GM19043 (cell line): ENCODE results near the gene SLC39A5.
"Not testable (repeated sequence)": the region's sequence is repeated elsewhere in the genome, so short reads cannot be mapped to it uniquely, and the experiment has no call there.

ENCODE experiments used
- ATAC-seq: cut with Tn5 transposase; IDR thresholded peaks from one replicate; pipeline ENCODE4 v1.9.1; 2021; ENCODE audit warnings: low read depth; ENCODE audit not compliant: unreplicated experiment

SLC39A5 gene

DNA sequence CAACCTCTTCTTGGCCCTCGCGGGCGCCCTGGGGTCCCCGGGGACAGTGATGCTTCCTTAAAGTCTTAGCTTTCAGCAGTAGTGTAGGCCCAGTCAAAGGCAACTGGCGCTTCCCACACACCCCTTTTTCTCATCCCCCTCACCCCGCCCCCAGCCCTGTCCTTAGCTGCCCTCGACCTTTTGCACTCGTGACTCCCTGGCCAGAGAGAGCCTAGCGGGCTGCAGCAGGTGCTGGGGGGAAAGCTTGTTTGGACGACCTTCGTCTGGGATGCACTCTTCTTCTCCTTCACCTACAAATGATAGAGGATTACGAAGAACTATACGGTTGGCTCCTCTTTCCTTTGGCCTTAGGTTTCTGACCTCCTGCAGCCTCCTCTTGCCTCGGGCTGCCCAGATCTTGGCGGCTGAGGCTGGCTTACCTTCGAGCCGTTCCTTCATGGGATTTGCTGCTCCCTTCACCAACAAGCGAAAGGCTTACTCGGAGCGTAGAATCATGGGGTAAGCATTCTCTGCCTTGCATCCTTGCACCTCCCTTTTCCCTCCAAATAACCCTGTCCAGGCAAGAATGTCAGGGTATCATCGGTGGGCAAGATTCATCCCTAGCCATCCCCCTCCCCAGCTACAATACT is 37.7 kb downstream of the SLC39A5 start:
- no peak for ATAC-seq

DNA sequence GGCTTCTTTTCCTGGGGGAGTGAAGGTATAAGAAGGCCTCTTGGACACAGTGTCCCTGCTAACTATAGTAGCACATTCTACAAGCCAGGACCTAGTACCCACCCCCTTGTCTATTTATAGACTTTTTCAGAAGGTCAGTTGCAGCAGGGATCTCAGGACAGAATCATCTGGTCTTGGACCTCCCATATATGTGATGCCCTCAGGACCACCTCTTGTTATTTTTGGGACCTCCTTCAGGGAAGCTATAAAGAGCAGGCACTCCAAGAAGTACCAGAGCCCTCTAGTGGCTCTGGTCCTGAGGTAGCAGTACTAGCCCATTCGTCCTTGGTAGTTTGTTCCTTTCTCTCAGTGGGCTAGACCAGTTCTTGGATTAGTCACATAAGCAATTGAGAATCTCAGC is 41.2 kb downstream of the SLC39A5 start:
- ATAC-seq, result no peak

DNA sequence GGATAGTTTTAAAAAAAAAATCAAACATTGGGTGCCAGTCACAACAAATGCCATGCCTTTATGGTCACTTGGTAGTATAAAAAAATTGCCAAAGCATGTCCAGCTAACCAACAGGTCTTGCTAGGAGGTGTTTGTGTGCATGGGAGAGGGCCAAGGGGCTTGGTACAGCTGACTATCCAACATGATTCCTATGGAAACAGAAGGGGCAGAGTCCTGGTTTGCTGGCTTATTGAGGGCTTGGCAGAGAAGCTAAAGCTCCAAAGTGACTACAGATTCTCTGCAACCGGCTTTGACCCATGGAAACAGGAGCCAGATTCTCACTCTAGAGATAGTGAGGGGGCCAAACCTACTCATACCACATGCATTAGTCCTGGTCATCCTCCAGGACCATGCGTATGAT is 42.6 kb downstream of the SLC39A5 start:
- ATAC-seq, result not testable (repeated sequence)

DNA sequence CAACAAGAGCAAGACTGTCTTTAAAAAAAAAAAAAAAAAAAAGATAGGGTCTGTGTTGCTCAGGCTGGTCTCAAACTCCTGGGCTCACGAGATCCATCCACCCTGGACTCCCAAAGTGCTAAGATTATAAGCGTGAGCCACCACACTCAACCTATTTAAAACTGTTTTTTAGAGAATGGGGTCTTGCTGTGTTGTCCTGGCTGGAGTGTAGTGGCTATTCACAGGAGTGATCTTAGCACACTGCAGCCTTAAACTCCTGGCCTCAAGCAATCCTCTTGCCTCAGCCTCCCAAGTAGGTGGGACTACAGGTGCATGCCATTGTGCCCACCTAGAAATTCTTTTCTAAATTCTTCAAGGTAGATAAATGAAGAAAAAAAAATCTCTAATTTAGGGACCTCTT is 44.4 kb downstream of the SLC39A5 start:
- no peak for ATAC-seq

DNA sequence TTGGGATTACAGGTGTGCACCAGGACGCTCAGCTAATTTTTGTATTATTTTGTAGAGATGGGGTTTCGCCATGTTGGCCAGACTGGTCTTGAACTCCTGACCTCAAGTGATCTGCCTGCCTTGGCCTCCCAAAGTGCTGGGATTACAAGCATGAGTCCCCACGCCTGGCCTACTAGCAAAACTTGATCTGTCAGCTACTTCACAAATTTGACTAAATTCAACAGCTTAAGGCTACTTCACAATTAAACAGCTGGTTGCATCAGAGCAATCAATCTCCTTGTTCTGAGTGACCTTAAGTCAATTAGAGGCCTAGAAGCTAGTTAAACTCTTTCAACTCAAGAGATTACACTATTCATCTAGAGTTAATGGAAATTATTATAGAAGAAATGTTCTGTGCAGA is 49.1 kb downstream of the SLC39A5 start:
- ATAC-seq, result no peak

DNA sequence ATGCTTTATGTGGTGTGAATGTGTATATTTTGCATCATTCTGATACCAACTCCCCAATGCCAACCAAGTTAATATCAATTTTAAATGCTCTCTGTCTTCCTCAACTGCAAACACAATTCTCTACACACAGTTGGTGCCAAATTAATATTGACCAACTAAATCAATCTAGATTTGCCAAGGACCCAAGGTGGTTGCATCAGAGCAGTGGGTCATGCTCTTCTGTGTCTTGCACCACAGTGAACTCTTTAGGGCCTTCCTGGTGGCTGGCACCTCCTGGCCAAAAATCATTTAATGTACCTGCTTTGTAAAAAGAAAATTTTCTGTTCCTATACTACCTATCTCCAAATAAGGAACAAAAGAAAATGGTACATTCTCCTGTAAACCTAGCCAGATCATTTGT is 51.0 kb downstream of the SLC39A5 start:
- no peak for ATAC-seq

DNA sequence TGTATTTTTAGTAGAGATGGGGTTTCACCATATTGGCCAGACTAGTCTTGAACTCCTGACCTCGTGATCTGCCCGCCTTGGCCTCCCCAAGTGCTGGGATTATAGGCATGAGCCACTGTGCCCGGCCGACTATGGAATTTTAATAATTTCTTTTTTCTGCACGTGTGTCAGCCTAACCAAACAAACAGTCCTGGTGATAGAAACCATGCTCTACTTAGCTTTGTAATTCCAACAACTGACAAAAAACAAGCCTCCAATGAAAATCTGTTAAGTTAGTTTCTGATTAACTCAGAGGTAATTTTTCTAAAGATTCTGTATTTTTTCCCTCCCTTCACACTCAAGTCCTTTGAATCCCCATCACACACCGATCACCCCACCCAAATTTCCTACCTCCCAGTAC is 52.2 kb downstream of the SLC39A5 start:
- no peak for ATAC-seq

DNA sequence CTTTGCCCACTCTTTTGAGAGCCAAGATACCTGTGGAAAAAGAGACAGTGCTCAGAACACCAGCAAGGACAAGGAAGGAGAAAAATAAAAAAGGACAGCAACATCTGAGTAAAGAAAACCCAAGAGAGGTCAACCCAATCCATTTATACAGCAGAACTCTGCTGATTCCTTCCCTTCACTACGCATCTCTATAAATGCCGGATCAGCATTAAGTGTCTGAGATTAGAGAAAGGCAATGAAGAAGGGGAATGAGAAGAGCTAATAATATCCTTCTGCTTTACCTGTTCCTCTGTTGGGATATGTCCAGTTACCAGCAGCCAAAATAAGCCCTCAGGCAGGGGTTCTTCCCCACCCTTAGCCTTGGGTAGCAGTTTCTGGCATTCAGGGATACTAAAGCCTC is 52.7 kb downstream of the SLC39A5 start:
- no peak for ATAC-seq

DNA sequence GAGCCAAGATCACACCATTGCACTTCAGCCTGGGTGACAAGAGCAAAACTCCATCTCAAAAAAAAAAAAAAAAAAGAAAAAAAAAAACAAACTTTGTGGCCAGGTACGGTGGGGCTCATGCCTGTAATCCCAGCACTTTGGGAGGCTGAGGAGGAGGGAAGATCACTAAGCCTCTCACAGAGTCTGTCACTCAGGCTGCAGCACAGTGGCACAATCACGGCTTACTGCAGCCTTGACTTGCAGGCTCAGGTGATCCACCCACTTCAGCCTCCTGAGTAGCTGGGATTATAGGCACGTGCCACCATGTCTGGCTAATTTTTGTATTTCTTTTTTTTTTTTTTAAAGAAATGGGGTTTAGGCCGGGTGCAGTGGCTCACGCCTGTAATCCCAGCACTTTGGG is 54.4 kb downstream of the SLC39A5 start:
- ATAC-seq, result not testable (repeated sequence)

DNA sequence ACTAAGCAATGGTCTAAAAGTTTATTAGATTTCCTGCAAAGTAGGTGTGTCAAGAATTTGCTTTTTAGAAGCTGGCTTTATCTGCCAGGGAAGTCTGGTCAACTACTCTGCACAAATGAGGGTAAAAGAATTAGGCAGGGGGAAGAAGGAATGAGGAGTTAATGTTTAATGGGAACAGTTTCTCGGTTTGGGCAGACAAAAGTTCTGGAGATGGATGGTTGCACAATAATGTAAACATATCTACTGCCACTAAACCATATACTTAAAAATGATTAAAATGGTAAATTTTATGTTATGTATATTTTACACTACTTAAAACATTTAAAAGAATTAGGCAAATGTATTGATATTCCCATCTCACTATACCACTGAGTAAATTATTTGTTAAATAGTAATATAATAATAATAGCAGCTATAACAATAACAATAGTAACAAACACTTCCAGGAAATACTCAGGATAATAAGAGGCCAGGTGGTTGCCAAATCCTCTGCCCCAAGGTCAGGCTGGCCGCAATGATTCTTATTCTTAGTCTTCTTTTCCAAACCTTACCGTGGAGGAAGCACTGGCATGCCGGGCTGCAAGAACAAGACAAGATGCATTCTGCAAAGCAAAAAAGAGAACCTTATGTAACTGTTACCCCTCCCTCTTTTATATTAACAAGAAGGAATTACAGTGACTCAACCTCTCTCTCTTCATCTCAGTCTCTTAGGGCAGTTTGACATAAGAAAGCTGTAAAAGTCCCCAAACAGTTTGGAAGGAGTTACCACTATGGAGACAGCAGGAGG is 56.4 kb downstream of the SLC39A5 start:
- no peak for ATAC-seq
